H1 (cell line): ENCODE data around the gene ATR. TPM values are rescaled to one million over a fixed set of nuclear protein-coding genes. Genes with fewer than 3 reads are reported as not detected.

ENCODE experiments used
- CTCF ChIA-PET: fragments of 300-600 bp; sonication (Branson Sonifier 250); formaldehyde crosslinking; loops from one replicate; lab custom pipeline; 2021; ENCODE audit not compliant: partially characterized antibody; lab: Charles Lee
- POLR2A ChIA-PET: fragments of 300-600 bp; sonication (Branson Sonifier 250); formaldehyde crosslinking; loops from one replicate; lab custom pipeline; 2021; ENCODE audit warnings: inconsistent platforms; ENCODE audit not compliant: partially characterized antibody; lab: Charles Lee
- DNase-seq, 2 experiments: peaks; one replicate each; pipeline versions ENCODE4 v3.0.0 to v3.0.0-alpha.2; 2010 to 2022; ENCODE audit warnings: low spot score in 2 of 2, low read depth in 1 of 2, mixed read lengths in 1 of 2
- FAIRE-seq: peaks from 2 replicates; lab custom pipeline; 2011; peaks lifted over from hg19 to GRCh38; lab: Jason Lieb, UNC
- H2AFZ ChIP-seq: 2 replicates; pipeline ENCODE4 v1.8.1; 2012; ENCODE audit warnings: low read length, inconsistent platforms
- H2AK5ac ChIP-seq: 2 replicates; pipeline ENCODE4 v1.6.1; 2013; ENCODE audit warnings: low read depth, low read length
- H2BK120ac ChIP-seq: replicated peaks from 2 replicates; pipeline ENCODE3; 2013; ENCODE audit warnings: low read depth, low read length, inconsistent platforms
- H2BK12ac ChIP-seq: 2 replicates; pipeline ENCODE4 v1.6.1; 2013; ENCODE audit warnings: low read depth, low read length
- H2BK15ac ChIP-seq: 2 replicates; pipeline ENCODE4 v1.6.1; 2013; ENCODE audit warnings: low read length
- H2BK20ac ChIP-seq: 2 replicates; pipeline ENCODE4 v1.6.1; 2013; ENCODE audit warnings: low read length
- H2BK5ac ChIP-seq: 2 replicates; pipeline ENCODE4 v1.6.1; 2013; ENCODE audit warnings: low read depth, low read length
- H3K14ac ChIP-seq: 2 replicates; pipeline ENCODE4 v1.6.1; 2013; ENCODE audit warnings: inconsistent platforms; ENCODE audit not compliant: insufficient read length
- H3K18ac ChIP-seq: 2 replicates; pipeline ENCODE4 v1.6.1; 2013; ENCODE audit warnings: low read length; ENCODE audit errors: extremely low read depth
- H3K23ac ChIP-seq: 2 replicates; pipeline ENCODE4 v1.6.1; 2013; ENCODE audit warnings: inconsistent platforms; ENCODE audit not compliant: insufficient read length
- H3K23me2 ChIP-seq: 2 replicates; pipeline ENCODE4 v1.6.1; 2013; ENCODE audit warnings: low read depth, low read length
- H3K27ac ChIP-seq: 2 replicates; pipeline ENCODE4 v1.6.1; 2011; ENCODE audit warnings: low read depth, low read length, inconsistent platforms
- H3K27me3 ChIP-seq, 4 experiments: replicated peaks in 1 of 4; 1 replicate in 1 of 4; 2 replicates in 3 of 4; pipeline versions ENCODE4 v1.6.1 to v1.8.1; 2011 to 2013; ENCODE audit warnings: low read length in 3 of 4, mild to moderate bottlenecking in 3 of 4, inconsistent platforms in 2 of 4, mixed read lengths in 2 of 4, moderate library complexity in 1 of 4; ENCODE audit not compliant: control insufficient read depth in 3 of 4, insufficient read depth in 3 of 4; ENCODE audit errors: extremely low read depth in 1 of 4
- H3K36me3 ChIP-seq, 4 experiments: 2 replicates each; pipeline versions ENCODE4 v1.6.1 to v1.8.1; 2011 to 2013; ENCODE audit warnings: mild to moderate bottlenecking in 4 of 4, low read length in 3 of 4, moderate library complexity in 2 of 4, control low read depth in 1 of 4, inconsistent platforms in 1 of 4; ENCODE audit not compliant: insufficient read depth in 4 of 4, control insufficient read depth in 2 of 4
- H3K4ac ChIP-seq: replicated peaks from 2 replicates; pipeline ENCODE3; 2013; ENCODE audit warnings: low read length, low read depth, mixed read lengths, inconsistent platforms; ENCODE audit not compliant: insufficient read length
- H3K4me1 ChIP-seq, 4 experiments: replicated peaks in 1 of 4; 1 replicate in 1 of 4; 2 replicates in 3 of 4; pipeline versions ENCODE4 v1.6.1 to v1.8.1; 2011 to 2013; ENCODE audit warnings: low read length in 3 of 4, inconsistent platforms in 2 of 4, mixed read lengths in 1 of 4; ENCODE audit not compliant: insufficient read depth in 4 of 4, control insufficient read depth in 3 of 4
- H3K4me2 ChIP-seq, 2 experiments: 2 replicates each; pipeline versions ENCODE4 v1.6.1 to v1.8.1; 2011 to 2013; ENCODE audit warnings: low read depth in 2 of 2, low read length in 2 of 2, control low read depth in 1 of 2, inconsistent platforms in 1 of 2, mild to moderate bottlenecking in 1 of 2; ENCODE audit not compliant: insufficient read depth in 1 of 2
- H3K4me3 ChIP-seq, 4 experiments: fragments of 200-600, 300-600 bp in 1 of 4; sonication (generic), shearing (Covaris generic), sonication (Bioruptor Twin) in 1 of 4; 2 replicates each; pipeline versions ENCODE4 v1.5.1 to v1.8.1; 2011 to 2016; ENCODE audit warnings: low read length in 4 of 4, low read depth in 3 of 4, control low read depth in 2 of 4, inconsistent platforms in 2 of 4, mild to moderate bottlenecking in 2 of 4, mixed read lengths in 1 of 4, moderate library complexity in 1 of 4; ENCODE audit not compliant: insufficient read depth in 2 of 4; ENCODE audit errors: extremely low read depth in 1 of 4
- H3K56ac ChIP-seq: replicated peaks from 2 replicates; pipeline ENCODE3; 2013; ENCODE audit warnings: low read depth, mild to moderate bottlenecking, mixed read lengths, low read length, inconsistent platforms; ENCODE audit not compliant: insufficient read length
- H3K79me1 ChIP-seq: 2 replicates; pipeline ENCODE4 v1.6.1; 2013; ENCODE audit warnings: low read depth, low read length, control low read depth
- H3K79me2 ChIP-seq, 2 experiments: 2 replicates each; pipeline versions ENCODE4 v1.6.1 to v1.8.1; 2012 to 2013; ENCODE audit warnings: low read length in 2 of 2, mild to moderate bottlenecking in 2 of 2, inconsistent platforms in 1 of 2; ENCODE audit not compliant: insufficient read depth in 2 of 2, control insufficient read depth in 1 of 2
- H3K9ac ChIP-seq, 4 experiments: replicated peaks in 1 of 4; 1 replicate in 1 of 4; 2 replicates in 3 of 4; pipeline versions ENCODE4 v1.6.1 to v1.8.1; 2011 to 2013; ENCODE audit warnings: low read depth in 3 of 4, low read length in 3 of 4, control low read depth in 2 of 4, mild to moderate bottlenecking in 2 of 4, moderate library complexity in 2 of 4, inconsistent platforms in 1 of 4; ENCODE audit errors: extremely low read depth in 1 of 4
- H3K9me3 ChIP-seq, 2 experiments: 2 replicates each; pipeline versions ENCODE4 v1.6.1 to v1.8.1; 2012 to 2013; ENCODE audit warnings: mild to moderate bottlenecking in 2 of 2, moderate library complexity in 2 of 2, control low read depth in 1 of 2, inconsistent platforms in 1 of 2, low read depth in 1 of 2, low read length in 1 of 2, mixed read lengths in 1 of 2; ENCODE audit not compliant: insufficient read depth in 2 of 2
- H4K20me1 ChIP-seq, 2 experiments: replicated peaks in 1 of 2; 2 replicates each; pipeline versions ENCODE3 to v1.8.1; 2011 to 2013; ENCODE audit warnings: inconsistent platforms in 2 of 2, low read length in 2 of 2, mild to moderate bottlenecking in 1 of 2; ENCODE audit not compliant: insufficient read depth in 2 of 2, control insufficient read depth in 1 of 2
- H4K5ac ChIP-seq: 2 replicates; pipeline ENCODE4 v1.6.1; 2013; ENCODE audit warnings: low read length, low read depth, mixed read lengths, inconsistent platforms; ENCODE audit not compliant: insufficient read length
- H4K8ac ChIP-seq: 2 replicates; pipeline ENCODE4 v1.8.0; 2013; ENCODE audit warnings: mild to moderate bottlenecking, moderate library complexity, low read length, inconsistent platforms; ENCODE audit not compliant: insufficient read depth; ENCODE audit errors: extremely low read depth
- H4K91ac ChIP-seq: replicated peaks from 2 replicates; pipeline ENCODE3; 2013; ENCODE audit warnings: low read length, mixed read lengths, inconsistent platforms; ENCODE audit not compliant: insufficient read length
- BACH1 ChIP-seq: IDR thresholded peaks from 2 replicates; pipeline ENCODE4 v1.6.1; 2012; ENCODE audit warnings: low read length, improper control_type of control experiment
- BCL11A ChIP-seq, 2 experiments: IDR thresholded peaks; one replicate each; pipeline ENCODE4 v1.6.1; 2011; ENCODE audit warnings: low read depth in 2 of 2, low read length in 2 of 2, mild to moderate bottlenecking in 2 of 2
- EP300 ChIP-seq, 2 experiments: IDR thresholded peaks; 1 replicate in 1 of 2; 2 replicates in 1 of 2; pipeline ENCODE4 v1.6.1; 2011 to 2012; ENCODE audit warnings: low read depth in 2 of 2, low read length in 2 of 2, mild to moderate bottlenecking in 2 of 2, borderline replicate concordance in 1 of 2, inconsistent platforms in 1 of 2, moderate library complexity in 1 of 2
- HDAC2 ChIP-seq, 2 experiments: fragments of 300-600 bp in 1 of 2; sonication (generic) in 1 of 2; IDR thresholded peaks; 2 replicates each; pipeline ENCODE4 v1.6.1; 2011 to 2012; ENCODE audit warnings: low read depth in 2 of 2, low read length in 2 of 2, mild to moderate bottlenecking in 2 of 2, moderate library complexity in 2 of 2, borderline replicate concordance in 1 of 2, inconsistent platforms in 1 of 2
- RAD21 ChIP-seq, 2 experiments: IDR thresholded peaks in 1 of 2; conservative IDR thresholded peaks in 1 of 2; 2 replicates each; pipeline ENCODE4 v1.6.1; 2011; ENCODE audit warnings: low read depth in 2 of 2, low read length in 2 of 2, improper control_type of control experiment in 1 of 2, inconsistent platforms in 1 of 2, mild to moderate bottlenecking in 1 of 2, moderate library complexity in 1 of 2
- RBBP5 ChIP-seq: IDR thresholded peaks from 2 replicates; pipeline ENCODE4 v1.7.1; 2012; ENCODE audit warnings: low read depth, mild to moderate bottlenecking, inconsistent platforms, low read length, moderate library complexity, borderline replicate concordance
- SIX5 ChIP-seq: IDR thresholded peaks from 2 replicates; pipeline ENCODE4 v1.6.1; 2011; ENCODE audit warnings: mild to moderate bottlenecking, low read depth, low read length
- SP2 ChIP-seq: IDR thresholded peaks from 2 replicates; pipeline ENCODE4 v1.6.1; 2012; ENCODE audit warnings: mild to moderate bottlenecking, low read length, inconsistent platforms
- TCF12 ChIP-seq: IDR thresholded peaks from 2 replicates; pipeline ENCODE4 v1.6.1; 2011; ENCODE audit warnings: low read depth, mild to moderate bottlenecking, low read length
- TEAD4 ChIP-seq: IDR thresholded peaks from 2 replicates; pipeline ENCODE4 v1.6.1; 2012; ENCODE audit warnings: low read depth, low read length, inconsistent platforms, mixed read lengths
- USF2 ChIP-seq: IDR thresholded peaks from 2 replicates; pipeline ENCODE4 v1.6.1; 2011; ENCODE audit warnings: low read length, improper control_type of control experiment
- ZNF274 ChIP-seq: IDR thresholded peaks from 2 replicates; pipeline ENCODE4 v1.7.0; 2012; ENCODE audit warnings: low read length, borderline replicate concordance; ENCODE audit errors: extremely low read depth
- WGBS, 2 experiments: shearing (Covaris generic) in 1 of 2; methylation state at CpG; one replicate each; pipeline versions ENCODE4 v1.1.6 to v1.1.7; 2013 to 2015; ENCODE audit warnings: low lambda C conversion rate in 2 of 2, mixed read lengths in 2 of 2, inconsistent platforms in 1 of 2, low coverage in 1 of 2, missing lambda C conversion rate in 1 of 2; ENCODE audit not compliant: insufficient replicate concordance in 2 of 2, insufficient coverage in 1 of 2, insufficient read length in 1 of 2; ENCODE audit errors: extremely low coverage in 1 of 2, missing lambda C conversion rate in 1 of 2; 5-methylcytosine and 5-hydroxymethylcytosine counted together
- polyA plus RNA-seq, 7 experiments: library from polyadenylated mRNA; depleted of rRNA in 3 of 7; stranded (reverse) in 5 of 7; unstranded in 2 of 7; fragments of >200 nt in 5 of 7; fragments of 200-250 nt in 2 of 7; gene quantifications; 1 replicate in 5 of 7; 2 replicates in 1 of 7; 4 replicates in 1 of 7; pipeline versions ENCODE4 v1.2.1 to v1.2.3, GENCODE V29; 2011 to 2013; ENCODE audit warnings: missing spikeins in 2 of 7, mixed read lengths in 2 of 7
- total RNA-seq: library from RNA; stranded (reverse); fragmentation: NEBNext Ultra II Directional; extraction: Animal tissue kit (Norgen Biotek cat#: 25700); gene quantifications from 2 replicates; pipeline ENCODE4 v1.2.1, GENCODE V29; 2021

The ATR gene
- total and polyA plus RNA-seq, 2 of the 8 experiments (the other 6 are each of a cell fraction or from before 2014, with no cell fraction given): 8.4 to 23.2 TPM

- CTCF ChIA-PET: interaction anchor here (0.6 kb wide), 1 partner anchor 309 kb away, joined by 3 read pairs; no protein-coding TSS in a partner anchor
- no peaks in the 10 kb centered on the region for H3K79me1 ChIP-seq
- H3K27ac ChIP-seq: no peak overlapping the region
- no peaks in the 10 kb centered on the region for H3K27me3 ChIP-seq
- H4K91ac ChIP-seq: no peak overlapping the region
- H4K8ac ChIP-seq: no peak overlapping the region
- no peaks in the 10 kb centered on the region for H3K9me3 ChIP-seq
- no peaks in the 10 kb centered on the region for H3K4me1 ChIP-seq
- FAIRE-seq: no peak
- no peak overlapping the region for H3K14ac ChIP-seq
- TF ChIP-seq SIX5 (no peak), EP300 (IDR thresholded peaks at IDR 0.05; ENCODE audit: borderline replicate concordance in 1 of 2, low read depth in 2 of 2, low read length in 2 of 2) (no peak), RAD21 (IDR thresholded peaks at IDR 0.05 in 1 of 2, conservative IDR thresholded peaks at IDR 0.05 in 1 of 2; ENCODE audit: low read depth in 2 of 2, low read length in 2 of 2) (no peak), SP2 (no peak), RBBP5 (no peak), ZNF274 (no peak), USF2 (no peak), TCF12 (no peak), TEAD4 (no peak), BCL11A (IDR thresholded peaks at IDR 0.05; ENCODE audit: low read depth in 2 of 2, low read length in 2 of 2) (no peak), HDAC2 (IDR thresholded peaks at IDR 0.05; ENCODE audit: borderline replicate concordance in 1 of 2, low read depth in 2 of 2, low read length in 2 of 2) (no peak), BACH1 (no peak)
- no peak overlapping the region for H4K5ac ChIP-seq
- H2BK5ac ChIP-seq: no peak overlapping the region
- H2BK120ac ChIP-seq: no peak overlapping the region
- H3K4me3 ChIP-seq: no peak overlapping the region
- H3K23ac ChIP-seq: no peak overlapping the region
- no peaks in the 10 kb centered on the region for H4K20me1 ChIP-seq
- WGBS, 2 experiments: 95% methylated on average over 1 of the region's 1 CpG; no CpG with 5 or more reads in 1 of the 2 experiments
- H2AK5ac ChIP-seq: no peak overlapping the region
- no peak overlapping the region for H3K4ac ChIP-seq
- no peak overlapping the region for H2BK20ac ChIP-seq
- no peaks in the 10 kb centered on the region for H3K23me2 ChIP-seq
- H2AFZ ChIP-seq: no peak overlapping the region
- no peak overlapping the region for H3K4me2 ChIP-seq
- no peak for DNase-seq
- no peak overlapping the region for H2BK15ac ChIP-seq
- POLR2A ChIA-PET: no interaction called here
- H3K79me2 ChIP-seq: no peaks in the 10 kb centered on the region
- H3K56ac ChIP-seq: no peak overlapping the region
- H2BK12ac ChIP-seq: no peak overlapping the region
- peaks cover 0 to 48% (median 23%) of the 10 kb centered on the region in 4 experiments; a peak in 5 of 8 replicates for H3K36me3 ChIP-seq
- H3K9ac ChIP-seq: no peak overlapping the region
- H3K18ac ChIP-seq: no peak overlapping the region
Observed at GRCh38 chr3:142553741-142554140, 24.8 kb downstream of the ATR start.
